Neural crest cell (in vitro differentiated cells): ENCODE data around the gene KDM3B. TPM values are rescaled to one million over a fixed set of nuclear protein-coding genes. Genes with fewer than 3 reads are reported as not detected.

Source experiments
- DNase-seq: peaks from one replicate; pipeline ENCODE4 v3.0.0; 2021; ENCODE audit warnings: low read depth, mixed read lengths, low spot score
- H3K27ac Mint-ChIP-seq: one replicate; pipeline ENCODE4 v1.8.0; 2021; ENCODE audit warnings: mild to moderate bottlenecking, mixed read lengths; ENCODE audit not compliant: unreplicated experiment
- H3K27me3 Mint-ChIP-seq: 2 replicates; pipeline ENCODE4 v1.8.0; 2021; ENCODE audit warnings: low read depth, mild to moderate bottlenecking, mixed read lengths
- H3K36me3 Mint-ChIP-seq: 2 replicates; pipeline ENCODE4 v1.8.0; 2021; ENCODE audit warnings: low read depth, mild to moderate bottlenecking, mixed read lengths
- H3K4me1 Mint-ChIP-seq: 2 replicates; pipeline ENCODE4 v1.8.0; 2021; ENCODE audit warnings: mixed read lengths
- H3K4me3 Mint-ChIP-seq: one replicate; pipeline ENCODE4 v1.8.0; 2021; ENCODE audit warnings: mild to moderate bottlenecking, mixed read lengths
- H3K9me3 Mint-ChIP-seq: 2 replicates; pipeline ENCODE4 v1.8.0; 2021; ENCODE audit warnings: mixed read lengths
- total RNA-seq: library from RNA; stranded (reverse); gene quantifications from 2 replicates; pipeline ENCODE4 v1.2.1, GENCODE V29; 2021
- TF ChIP-seq, protein P1 (sequence below): fragments of 200-600 bp; sonication (generic); conservative IDR thresholded peaks from 2 replicates; pipeline ENCODE4 v1.5.0; 2021; ENCODE audit warnings: antibody characterized with exemption, mild to moderate bottlenecking

KDM3B gene
- total RNA-seq, 1 donor from 2014 or later = 100 TPM

DNA sequence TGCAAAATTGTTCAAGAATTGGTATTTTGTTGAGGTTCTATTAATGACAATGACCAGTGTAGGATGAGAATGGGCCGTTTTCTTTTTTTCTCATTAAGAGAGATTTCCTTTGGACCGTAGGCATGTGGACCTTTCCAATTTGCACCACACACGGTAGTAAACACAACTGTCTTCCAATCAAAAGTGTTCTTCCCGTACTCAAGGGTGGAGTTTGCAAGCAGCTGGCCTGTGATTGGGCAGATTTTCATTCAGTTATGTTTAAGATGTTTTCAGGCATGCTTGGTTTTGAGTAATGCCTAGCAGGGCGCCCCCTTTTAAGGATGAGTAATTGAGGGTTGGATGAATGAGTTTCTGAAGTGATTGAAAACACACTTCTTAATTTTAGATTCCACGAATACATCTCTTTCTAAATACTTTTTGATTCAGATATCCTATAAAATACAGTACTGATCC is 2.5 kb downstream of the KDM3B start:
- Mint-ChIP-seq H3K27ac (no peak overlapping the region), H3K4me1 (peaks cover 24% of the 10 kb centered on the region), H3K9me3 (peaks cover 15% of the 10 kb centered on the region), H3K4me3 (peak overlapping the region; percentile 93), H3K27me3 (no peaks in the 10 kb centered on the region), H3K36me3 (peaks cover 21% of the 10 kb centered on the region)
- DNase-seq = no peak
- TF ChIP-seq, protein P1, sequence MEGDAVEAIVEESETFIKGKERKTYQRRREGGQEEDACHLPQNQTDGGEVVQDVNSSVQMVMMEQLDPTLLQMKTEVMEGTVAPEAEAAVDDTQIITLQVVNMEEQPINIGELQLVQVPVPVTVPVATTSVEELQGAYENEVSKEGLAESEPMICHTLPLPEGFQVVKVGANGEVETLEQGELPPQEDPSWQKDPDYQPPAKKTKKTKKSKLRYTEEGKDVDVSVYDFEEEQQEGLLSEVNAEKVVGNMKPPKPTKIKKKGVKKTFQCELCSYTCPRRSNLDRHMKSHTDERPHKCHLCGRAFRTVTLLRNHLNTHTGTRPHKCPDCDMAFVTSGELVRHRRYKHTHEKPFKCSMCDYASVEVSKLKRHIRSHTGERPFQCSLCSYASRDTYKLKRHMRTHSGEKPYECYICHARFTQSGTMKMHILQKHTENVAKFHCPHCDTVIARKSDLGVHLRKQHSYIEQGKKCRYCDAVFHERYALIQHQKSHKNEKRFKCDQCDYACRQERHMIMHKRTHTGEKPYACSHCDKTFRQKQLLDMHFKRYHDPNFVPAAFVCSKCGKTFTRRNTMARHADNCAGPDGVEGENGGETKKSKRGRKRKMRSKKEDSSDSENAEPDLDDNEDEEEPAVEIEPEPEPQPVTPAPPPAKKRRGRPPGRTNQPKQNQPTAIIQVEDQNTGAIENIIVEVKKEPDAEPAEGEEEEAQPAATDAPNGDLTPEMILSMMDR = no peak

DNA sequence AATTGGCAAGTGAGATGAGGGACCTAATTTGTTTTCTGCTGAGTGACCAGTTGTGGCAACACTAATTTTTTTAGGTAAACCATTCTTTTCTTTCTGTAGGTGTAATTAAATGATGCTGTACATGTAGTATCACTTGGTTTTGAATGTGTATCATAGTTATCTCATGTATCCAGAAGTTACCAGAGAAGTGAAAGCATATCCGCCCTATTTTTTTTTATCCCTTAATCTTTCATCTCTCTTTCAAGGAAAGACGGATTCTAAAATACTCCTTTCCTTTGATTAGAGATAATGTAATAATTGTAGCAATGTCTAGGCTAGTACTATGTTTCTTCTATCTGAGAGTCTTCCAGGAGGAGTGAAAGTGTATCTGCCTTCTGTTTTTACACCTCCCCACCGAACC is 7.1 kb downstream of the KDM3B start:
- peaks cover 3% of the 10 kb centered on the region for H3K36me3 Mint-ChIP-seq
- no peaks in the 10 kb centered on the region for H3K27me3 Mint-ChIP-seq
- TF ChIP-seq, protein P1 = no peak
- peak overlapping the region; percentile 27 for H3K4me3 Mint-ChIP-seq
- DNase-seq = no peak
- no peak overlapping the region for H3K27ac Mint-ChIP-seq
- peaks cover 30% of the 10 kb centered on the region for H3K4me1 Mint-ChIP-seq
- H3K9me3 Mint-ChIP-seq = no peaks in the 10 kb centered on the region

DNA sequence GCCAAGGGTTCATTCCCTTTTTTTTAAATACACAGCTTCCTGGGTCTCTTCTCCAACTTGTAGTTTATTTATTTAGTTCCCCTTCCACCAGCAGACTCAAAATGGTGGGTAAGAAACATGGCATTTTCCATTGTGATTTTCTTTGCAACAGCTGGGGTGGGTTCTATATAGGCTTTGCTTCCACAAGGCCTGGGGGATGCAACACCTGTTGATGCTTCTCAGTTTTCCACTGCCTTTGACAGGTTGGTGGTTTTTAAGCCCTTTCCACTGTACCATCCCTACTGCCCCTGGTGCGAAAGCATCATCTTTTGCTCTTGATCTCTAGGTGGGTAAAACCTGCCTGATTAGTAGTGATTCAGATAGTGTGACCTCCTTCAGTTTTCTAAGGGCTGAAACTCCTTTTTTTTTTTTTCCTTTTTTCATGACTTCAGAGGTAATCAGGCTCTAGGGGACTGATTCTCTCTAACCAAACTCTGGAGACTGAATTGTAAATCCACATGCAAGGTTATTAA is 8.5 kb downstream of the KDM3B start:
- peaks cover 3% of the 10 kb centered on the region for H3K36me3 Mint-ChIP-seq
- H3K9me3 Mint-ChIP-seq = no peaks in the 10 kb centered on the region
- H3K27ac Mint-ChIP-seq = no peak overlapping the region

DNA sequence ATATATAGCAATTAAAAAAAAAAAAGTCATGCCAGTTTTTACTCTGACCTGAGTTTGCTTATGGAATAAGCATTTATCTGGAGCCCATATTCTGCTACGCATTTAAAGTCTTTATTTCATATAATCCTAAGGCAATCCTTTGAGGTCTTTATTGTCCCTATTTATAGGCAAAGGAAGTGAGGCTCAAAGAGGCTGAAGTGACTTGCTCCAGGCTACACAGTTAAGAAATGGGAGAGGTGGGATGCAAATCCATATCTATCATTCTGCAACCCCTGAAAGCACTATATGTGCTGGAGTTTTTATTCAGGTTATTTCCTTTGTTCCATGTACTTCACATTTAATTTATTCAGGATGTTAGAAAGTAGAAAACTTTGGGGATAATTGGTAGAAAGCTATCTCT is 12.1 kb downstream of the KDM3B start:
- no peak for DNase-seq
- Mint-ChIP-seq H3K4me3 (no peak overlapping the region), H3K9me3 (no peaks in the 10 kb centered on the region), H3K27me3 (no peaks in the 10 kb centered on the region), H3K36me3 (peaks cover 2% of the 10 kb centered on the region), H3K27ac (no peak overlapping the region), H3K4me1 (peaks cover 30% of the 10 kb centered on the region)
- TF ChIP-seq, protein P1 = no peak

More for the DNA sequence above, 8.5 kb downstream of the KDM3B start:
- Mint-ChIP-seq H3K4me1 (peaks cover 20% of the 10 kb centered on the region), H3K27me3 (no peaks in the 10 kb centered on the region), H3K4me3 (peak overlapping the region; percentile 29)
- DNase-seq = no peak
- TF ChIP-seq, protein P1 = no peak

DNA sequence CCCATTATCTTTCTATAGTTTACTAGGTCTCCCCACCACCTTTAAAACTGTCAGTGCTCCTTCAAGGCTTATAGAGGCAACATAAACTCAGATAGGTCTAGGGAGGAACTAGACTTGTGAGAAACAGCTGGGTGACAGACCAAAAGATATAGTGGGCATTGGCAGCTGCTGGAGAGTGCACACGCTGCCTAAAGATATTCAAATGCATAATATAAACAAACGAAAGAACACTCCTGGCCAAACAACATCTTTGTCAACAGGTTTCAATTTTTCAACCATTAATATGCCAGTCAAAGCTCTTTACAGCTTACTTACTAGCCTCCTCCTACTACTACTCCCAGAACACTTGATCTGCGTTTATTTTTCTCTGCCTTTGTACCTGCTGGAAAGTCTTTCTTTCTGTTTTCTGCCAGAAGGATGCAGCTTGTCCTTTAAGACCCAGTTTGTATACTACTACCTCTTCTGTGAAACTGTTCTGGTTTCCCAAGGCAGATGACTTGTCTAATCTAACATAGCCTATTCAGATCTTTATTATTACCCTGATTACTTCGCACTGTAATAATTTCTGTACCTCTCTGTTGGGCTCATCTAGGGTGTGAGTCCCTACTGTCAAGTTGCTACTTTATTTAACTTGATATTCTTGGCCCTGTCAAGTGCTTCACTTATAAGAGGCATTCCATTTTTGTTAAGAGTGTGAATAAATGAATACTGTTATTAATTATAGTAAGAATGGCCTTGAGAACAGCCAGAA is 14.3 kb downstream of the KDM3B start:
- peak overlapping the region; percentile 91 for H3K27ac Mint-ChIP-seq
- TF ChIP-seq, protein P1 = no peak
- H3K9me3 Mint-ChIP-seq = no peaks in the 10 kb centered on the region
- H3K4me3 Mint-ChIP-seq = no peak overlapping the region
- peaks cover 20% of the 10 kb centered on the region for H3K4me1 Mint-ChIP-seq
- H3K27me3 Mint-ChIP-seq = no peaks in the 10 kb centered on the region
- H3K36me3 Mint-ChIP-seq = no peaks in the 10 kb centered on the region
- DNase-seq = no peak
